Muscle layer of colon (tissue), 2 donors: Measurements from ENCODE around the gene ADAMTSL4.

Source experiments
- H3K27ac ChIP-seq: one replicate; pipeline ENCODE4 v1.7.0; 2013; ENCODE audit warnings: low read depth, mild to moderate bottlenecking, low read length, moderate library complexity
- H3K27me3 ChIP-seq, 2 donors: one replicate each; pipeline ENCODE4 v1.7.0; 2013; ENCODE audit warnings: low read length in 2 of 2, mild to moderate bottlenecking in 2 of 2; ENCODE audit not compliant: insufficient read depth in 2 of 2, control insufficient read depth in 1 of 2
- H3K36me3 ChIP-seq: one replicate; pipeline ENCODE4 v1.7.0; 2013; ENCODE audit warnings: mild to moderate bottlenecking, low read length; ENCODE audit not compliant: insufficient read depth
- H3K4me1 ChIP-seq: one replicate; pipeline ENCODE4 v1.7.0; 2013; ENCODE audit warnings: mild to moderate bottlenecking, low read length; ENCODE audit not compliant: insufficient read depth
- H3K4me3 ChIP-seq, 2 donors: one replicate each; pipeline ENCODE4 v1.7.0; 2013; ENCODE audit warnings: low read length in 2 of 2, low read depth in 1 of 2, mild to moderate bottlenecking in 1 of 2, moderate library complexity in 1 of 2
- H3K9ac ChIP-seq: one replicate; pipeline ENCODE4 v1.7.0; 2013; ENCODE audit warnings: low read length
- H3K9me3 ChIP-seq: one replicate; pipeline ENCODE4 v1.7.0; 2013; ENCODE audit warnings: mild to moderate bottlenecking, low read length
- donor health status: abdominal sarcoma.
- donor health status: Adenocarcinoma of cecum.

Gene ADAMTSL4

GRCh38 chr1:150609732-150610131 lies 60.5 kb downstream of the ADAMTSL4 start:
- Histone ChIP-seq H3K27me3 (no peaks in the 10 kb centered on the region), H3K36me3 (peaks cover 5% of the 10 kb centered on the region), H3K4me3 (peak overlapping the region; percentile 4 to 41), H3K4me1 (peaks cover 45% of the 10 kb centered on the region), H3K27ac (peak overlapping the region; percentile 64), H3K9ac (peak overlapping the region; percentile 57), H3K9me3 (no peaks in the 10 kb centered on the region)
